Measurements from ENCODE around the gene SERPINA4.

The SERPINA4 gene, protein sequence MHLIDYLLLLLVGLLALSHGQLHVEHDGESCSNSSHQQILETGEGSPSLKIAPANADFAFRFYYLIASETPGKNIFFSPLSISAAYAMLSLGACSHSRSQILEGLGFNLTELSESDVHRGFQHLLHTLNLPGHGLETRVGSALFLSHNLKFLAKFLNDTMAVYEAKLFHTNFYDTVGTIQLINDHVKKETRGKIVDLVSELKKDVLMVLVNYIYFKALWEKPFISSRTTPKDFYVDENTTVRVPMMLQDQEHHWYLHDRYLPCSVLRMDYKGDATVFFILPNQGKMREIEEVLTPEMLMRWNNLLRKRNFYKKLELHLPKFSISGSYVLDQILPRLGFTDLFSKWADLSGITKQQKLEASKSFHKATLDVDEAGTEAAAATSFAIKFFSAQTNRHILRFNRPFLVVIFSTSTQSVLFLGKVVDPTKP

DNA sequence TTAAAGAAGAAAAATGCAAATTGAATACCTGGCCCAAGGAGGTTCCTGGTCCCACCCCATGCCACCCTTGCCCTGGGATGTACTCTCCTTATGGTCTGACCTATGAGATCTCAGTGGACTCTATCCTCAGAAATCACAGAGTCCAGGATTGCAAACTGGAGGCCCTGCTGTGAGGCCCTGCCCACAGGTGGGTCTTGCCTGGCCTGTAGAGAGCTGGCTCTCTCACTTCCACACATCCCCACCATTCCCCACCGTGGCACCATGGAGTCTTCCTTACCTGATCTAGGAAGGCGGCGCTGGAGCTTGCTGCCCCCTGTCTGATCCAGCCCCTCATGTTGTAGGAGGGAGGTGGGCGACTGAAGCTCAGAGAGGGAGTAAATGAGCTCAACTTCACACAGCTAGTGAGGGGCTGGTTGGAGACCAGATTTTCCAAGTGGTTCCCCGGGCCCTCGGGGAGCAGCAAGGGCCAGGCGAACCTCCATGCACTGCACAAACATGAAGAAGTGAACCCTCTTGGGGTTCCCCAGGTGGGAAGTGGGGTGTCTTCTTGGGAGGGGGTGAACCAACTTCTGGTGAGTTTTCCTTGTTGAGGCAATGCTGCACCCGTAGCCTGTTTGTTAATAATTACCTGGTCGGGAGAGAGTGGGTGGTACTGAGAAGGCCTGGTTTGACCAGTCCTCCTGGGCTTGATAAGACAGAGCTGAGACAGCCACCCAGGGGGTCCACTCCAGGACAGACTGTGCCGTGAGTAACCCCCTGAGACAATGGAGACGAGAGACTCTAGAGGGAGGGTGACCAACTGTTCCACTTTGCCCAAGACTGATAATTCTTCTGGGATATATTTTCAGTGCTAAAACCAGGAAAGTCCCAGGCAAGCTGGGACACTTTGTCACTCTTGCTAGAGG, at the start of gene SERPINA4:
TSS of gene SERPINA4 (plus strand) at position 692 of the 905 bp plus-strand sequence. CDS start 2,041 bp downstream, outside the sequence.
- no peak for DNase-seq (ENCODE audit: extremely low read depth in 1 of 2, low read depth in 1 of 2)

- DNase-seq (ENCODE audit: extremely low read depth in 1 of 2, low read depth in 1 of 2), result no peak
Observed at GRCh38 chr14:94514351-94514750, 46.9 kb upstream of the SERPINA4 start.

GRCh38 chr14:94515426-94515825, 45.8 kb upstream of the SERPINA4 start:
- no peak for DNase-seq (ENCODE audit: extremely low read depth in 1 of 2, low read depth in 1 of 2)

GRCh38 chr14:94515856-94516255, 45.4 kb upstream of the SERPINA4 start:
- no peak for DNase-seq (ENCODE audit: extremely low read depth in 1 of 2, low read depth in 1 of 2)

- DNase-seq (ENCODE audit: extremely low read depth in 1 of 2, low read depth in 1 of 2), result no peak
Observed at GRCh38 chr14:94517248-94517640, 44.0 kb upstream of the SERPINA4 start.

DNA sequence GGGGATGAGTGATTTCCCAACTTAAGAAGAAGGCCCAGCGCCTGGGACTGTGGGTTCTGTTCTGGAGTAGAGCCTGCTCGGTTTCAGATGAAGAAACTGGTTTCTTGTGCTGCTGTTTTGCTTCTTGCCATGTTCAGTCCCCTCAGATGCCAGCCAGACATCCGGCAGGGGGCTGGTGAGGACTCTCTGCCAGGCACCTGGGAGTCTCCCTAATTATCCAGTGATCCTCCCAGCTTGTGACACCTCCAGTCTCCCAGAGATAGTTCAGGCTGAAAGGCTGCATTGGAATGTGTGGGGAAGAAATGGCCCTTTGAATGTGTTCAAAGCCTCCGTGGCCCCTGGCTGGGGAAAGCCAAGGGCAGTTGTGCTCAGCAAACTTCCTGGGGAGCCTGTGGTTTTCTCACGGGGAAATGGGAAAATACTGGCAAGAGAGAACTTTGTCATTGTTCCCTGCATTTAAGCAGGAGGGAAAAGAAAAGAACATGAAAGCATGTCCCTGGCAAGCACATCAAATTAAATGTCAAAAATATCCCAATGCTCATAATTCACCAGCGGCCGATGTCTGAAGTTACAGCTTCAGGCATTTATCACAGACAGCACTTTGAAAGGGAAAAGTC, 43.5 kb upstream of the SERPINA4 start:
- no peak for DNase-seq (ENCODE audit: extremely low read depth in 1 of 2, low read depth in 1 of 2)

- no peak for DNase-seq (ENCODE audit: extremely low read depth in 1 of 2, low read depth in 1 of 2)
Observed at GRCh38 chr14:94521375-94522114, 39.7 kb upstream of the SERPINA4 start.

- DNase-seq (ENCODE audit: extremely low read depth in 1 of 2, low read depth in 1 of 2), result no peak
Observed at GRCh38 chr14:94522115-94522724, 39.0 kb upstream of the SERPINA4 start.

DNA sequence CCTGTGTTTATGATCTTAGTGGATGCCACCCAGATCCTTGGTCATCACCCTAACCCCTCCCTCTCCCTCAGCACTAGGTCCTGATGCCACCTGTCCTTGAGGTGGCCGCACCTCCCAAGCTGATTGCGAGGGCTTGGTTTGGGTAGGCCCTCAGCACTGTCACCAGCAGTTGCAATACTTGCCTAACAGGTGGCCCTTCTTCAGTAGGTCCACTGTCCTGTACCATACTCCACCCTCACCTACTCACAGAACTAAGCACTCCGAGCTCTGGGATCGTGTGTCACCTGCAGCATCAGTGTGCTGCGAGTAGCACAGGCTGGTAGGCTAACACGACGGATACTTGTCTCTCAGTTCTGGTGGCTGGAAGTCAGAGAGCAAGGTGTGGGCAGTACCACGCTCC, 38.0 kb upstream of the SERPINA4 start:
- no peak for DNase-seq (ENCODE audit: extremely low read depth in 1 of 2, low read depth in 1 of 2)

- DNase-seq (ENCODE audit: extremely low read depth in 1 of 2, low read depth in 1 of 2), result no peak
Observed at GRCh38 chr14:94524093-94524492, 37.1 kb upstream of the SERPINA4 start.

DNA sequence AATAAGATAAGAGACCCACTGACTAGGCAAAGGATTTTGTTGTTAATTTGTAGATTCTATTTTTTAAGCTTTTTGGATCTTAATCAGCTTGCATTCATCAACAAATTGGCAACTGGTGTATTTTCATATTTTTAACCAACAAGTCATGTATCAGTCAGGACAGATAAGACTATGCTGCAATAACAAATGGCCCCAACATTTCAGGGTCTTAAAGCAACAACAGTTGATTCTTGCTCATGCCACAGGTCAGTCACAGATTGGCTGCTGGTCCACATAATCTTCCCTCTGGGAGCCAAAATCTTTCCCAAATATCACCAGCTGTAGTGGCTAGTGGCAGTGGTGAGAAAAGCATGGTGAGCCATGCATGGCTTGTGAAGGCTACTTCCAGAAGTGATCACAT, 30.1 kb upstream of the SERPINA4 start:
- no peak for DNase-seq (ENCODE audit: extremely low read depth in 1 of 2, low read depth in 1 of 2)

DNA sequence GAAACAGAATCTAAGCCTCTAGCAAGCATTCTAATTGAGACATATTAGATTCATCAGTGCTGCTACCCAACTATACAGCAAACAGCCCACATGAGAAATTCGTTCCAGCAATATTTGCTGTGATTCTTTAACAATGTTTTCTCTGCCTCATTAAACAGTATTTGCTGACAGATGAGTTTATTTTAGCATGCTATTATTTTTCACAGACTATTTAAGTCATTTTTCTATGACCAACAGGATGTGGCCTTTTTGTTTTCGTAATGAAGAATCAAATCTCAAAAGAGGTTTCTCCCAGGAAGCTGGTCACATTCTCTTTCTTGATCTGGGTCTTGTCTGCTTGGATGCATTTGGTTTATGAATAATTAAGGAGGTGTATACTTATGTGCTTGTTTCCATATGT, 28.8 kb upstream of the SERPINA4 start:
- no peak for DNase-seq (ENCODE audit: extremely low read depth in 1 of 2, low read depth in 1 of 2)

GRCh38 chr14:94535506-94535905, 25.7 kb upstream of the SERPINA4 start:
- DNase-seq (ENCODE audit: extremely low read depth in 1 of 2, low read depth in 1 of 2), result no peak

DNA sequence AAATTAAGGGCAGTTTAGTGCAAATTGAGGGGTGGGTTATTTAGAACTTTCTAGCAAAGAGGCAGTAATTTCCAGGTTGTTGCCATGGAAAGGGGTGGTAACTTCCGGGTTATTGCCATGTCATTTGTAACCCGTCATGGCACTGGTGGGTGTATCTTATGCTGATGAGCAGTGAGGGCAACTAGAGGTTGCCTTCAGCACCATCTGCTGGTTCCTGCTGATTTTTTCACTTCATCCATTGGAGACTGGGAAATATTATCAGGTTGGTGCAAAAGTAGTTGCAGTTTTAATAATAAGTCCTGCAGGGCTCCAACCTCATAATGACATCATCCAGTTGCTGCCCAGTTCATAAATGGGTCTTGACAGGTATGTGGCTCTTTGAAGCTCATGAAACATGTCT, 24.4 kb upstream of the SERPINA4 start:
- DNase-seq (ENCODE audit: extremely low read depth in 1 of 2, low read depth in 1 of 2), result no peak

- no peak for DNase-seq (ENCODE audit: extremely low read depth in 1 of 2, low read depth in 1 of 2)
Observed at GRCh38 chr14:94538070-94538740, 23.0 kb upstream of the SERPINA4 start.

GRCh38 chr14:94539181-94539580, 22.1 kb upstream of the SERPINA4 start:
- no peak for DNase-seq (ENCODE audit: extremely low read depth in 1 of 2, low read depth in 1 of 2)

- no peak for DNase-seq (ENCODE audit: extremely low read depth in 1 of 2, low read depth in 1 of 2)
Observed at GRCh38 chr14:94540031-94540794, 21.0 kb upstream of the SERPINA4 start.

GRCh38 chr14:94541234-94541975, 19.8 kb upstream of the SERPINA4 start:
- no peak for DNase-seq (ENCODE audit: extremely low read depth in 1 of 2, low read depth in 1 of 2)
